ENCODE data around the gene B4GALT1. TPM values are rescaled to one million over a fixed set of nuclear protein-coding genes. Genes with fewer than 3 reads are reported as not detected.

The B4GALT1 gene
- total RNA-seq, 1 experiment from 2014 or later: 35.2 TPM

DNA sequence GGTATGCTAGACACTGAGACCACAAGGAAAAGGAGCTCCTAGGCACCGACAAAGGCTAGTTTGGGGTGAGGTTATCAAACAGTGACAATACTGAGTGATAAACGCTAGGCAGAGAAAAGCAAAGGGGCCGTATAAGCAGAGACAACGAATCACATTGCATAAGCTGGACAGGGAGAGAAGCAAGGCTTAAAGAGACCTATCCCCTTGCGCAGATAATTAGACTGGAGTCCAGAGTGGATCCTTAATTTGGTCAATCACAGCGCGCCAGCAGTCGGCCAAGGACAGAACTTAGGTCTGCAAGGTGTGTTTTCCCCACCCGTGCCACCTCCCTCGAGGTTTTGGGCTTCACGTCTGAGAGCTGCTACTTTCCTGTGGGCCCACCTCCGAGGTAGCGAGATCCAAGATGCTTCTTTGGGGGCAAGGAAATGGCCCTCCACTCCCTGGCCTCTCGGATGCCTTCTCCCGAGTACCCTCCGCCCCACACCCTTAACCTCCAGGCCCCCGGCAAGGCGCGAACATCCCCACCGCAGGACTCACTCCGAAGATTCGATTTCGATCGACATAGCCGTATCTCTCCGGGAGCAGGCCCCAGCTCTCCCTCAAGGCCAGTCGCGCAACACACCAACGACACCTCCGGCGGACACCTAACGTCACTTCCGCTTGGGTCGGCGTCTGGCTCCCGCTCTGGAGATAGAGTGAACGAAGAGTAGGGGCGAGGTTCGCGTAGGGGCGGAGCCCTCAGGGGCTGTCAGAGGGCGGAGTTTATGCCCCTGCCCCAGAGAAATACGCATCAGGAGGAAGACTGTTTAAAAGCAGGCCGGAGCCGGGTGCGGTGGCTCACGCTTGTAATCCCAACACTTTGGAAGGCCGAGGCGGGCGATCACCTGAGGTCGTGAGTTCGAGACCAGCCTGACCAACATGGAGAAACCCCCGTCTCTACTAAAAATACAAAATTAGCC, 90.8 kb downstream of the B4GALT1 start, which contains the start of gene SMU1:
Gene SMU1, minus strand, starts transcription at position 629 of the 959 bp plus-strand sequence. Its CDS starts 66 bp downstream, at position 563.
- peak within 1 kb of the TSS; percentile 85 for H3K4me3 ChIP-seq
- H3K9me3 ChIP-seq: no peaks in the 10 kb centered on the region
- peaks cover 14% of the 10 kb centered on the region for H3K36me3 ChIP-seq
- peak; percentile 96 for DNase-seq
- H3K27me3 ChIP-seq: no peaks in the 10 kb centered on the region

GRCh38 chr9:33068991-33069390, 98.1 kb downstream of the B4GALT1 start:
- no peak overlapping the region for H3K4me3 ChIP-seq
- no peaks in the 10 kb centered on the region for H3K9me3 ChIP-seq
- H3K36me3 ChIP-seq: peaks cover 45% of the 10 kb centered on the region
- no peaks in the 10 kb centered on the region for H3K27me3 ChIP-seq
- no peak for DNase-seq

- Histone ChIP-seq H3K27me3 (no peaks in the 10 kb centered on the region), H3K9me3 (no peaks in the 10 kb centered on the region), H3K36me3 (peaks cover 45% of the 10 kb centered on the region), H3K4me3 (no peak overlapping the region)
- DNase-seq: no peak
Measured at GRCh38 chr9:33065157-33066076, 101.7 kb downstream of the B4GALT1 start.

Other genes with a start within 250 kb of the B4GALT1 start
- gene APTX, start 165.7 kb downstream of the B4GALT1 start, total RNA-seq (2014; rRNA removed; shearing (Covaris generic); ENCODE audit: low replicate concordance): 17.1 and 36.8 TPM in 2 replicates
- 152 and 177 TPM in 2 replicates for gene DNAJA1, start 142.1 kb downstream of the B4GALT1 start, total RNA-seq (2014; rRNA removed; shearing (Covaris generic); ENCODE audit: low replicate concordance)
- 26.6 and 27.1 TPM in 2 replicates for gene SMU1, start 90.7 kb downstream of the B4GALT1 start, total RNA-seq (2014; rRNA removed; shearing (Covaris generic); ENCODE audit: low replicate concordance)
- not detected in 2 replicates for gene SPINK4, start 72.8 kb upstream of the B4GALT1 start, total RNA-seq (2014; rRNA removed; shearing (Covaris generic); ENCODE audit: low replicate concordance)
- 34.3 and 44.0 TPM in 2 replicates for gene BAG1, start 97.4 kb upstream of the B4GALT1 start, total RNA-seq (2014; rRNA removed; shearing (Covaris generic); ENCODE audit: low replicate concordance)
- 55.7 and 62.7 TPM in 2 replicates for gene CHMP5, start 97.7 kb upstream of the B4GALT1 start, total RNA-seq (2014; rRNA removed; shearing (Covaris generic); ENCODE audit: low replicate concordance)
- gene NFX1, start 123.2 kb upstream of the B4GALT1 start, total RNA-seq (2014; rRNA removed; shearing (Covaris generic); ENCODE audit: low replicate concordance): 13.9 and 14.6 TPM in 2 replicates
- not detected in 2 replicates for gene AQP7, start 235.2 kb upstream of the B4GALT1 start, total RNA-seq (2014; rRNA removed; shearing (Covaris generic); ENCODE audit: low replicate concordance)

Data from MG63 (cell line).